Adipose tissue (tissue), 3 donors: Measurements from ENCODE around the gene KCNQ1OT1. TPM values are rescaled to one million over a fixed set of nuclear protein-coding genes. Genes with fewer than 3 reads are reported as not detected.

Experiments
- H3K27ac ChIP-seq: one replicate; pipeline ENCODE4 v1.5.1; 2013; ENCODE audit warnings: low read depth, low read length
- WGBS, 3 donors: extraction: QIAGEN DNeasy Blood & Tissue Kit; methylation state at CpG; one replicate each; pipeline ENCODE4 v1.1.7; 2013; 5-methylcytosine and 5-hydroxymethylcytosine counted together
- polyA plus RNA-seq, 3 donors: library from polyadenylated mRNA; stranded (reverse); fragments of 200-250 nt; gene quantifications; one replicate each; pipeline ENCODE4 v1.2.3, GENCODE V29; 2013
- donor health status: healthy with polysubstance abuse.
- donor health status: Bipolar disorder and iron deficiency.
- donor health status: healthy.

KCNQ1OT1 gene
- polyA plus RNA-seq, 3 donors: 0.03 to 0.45 (median 0.06) TPM

DNA sequence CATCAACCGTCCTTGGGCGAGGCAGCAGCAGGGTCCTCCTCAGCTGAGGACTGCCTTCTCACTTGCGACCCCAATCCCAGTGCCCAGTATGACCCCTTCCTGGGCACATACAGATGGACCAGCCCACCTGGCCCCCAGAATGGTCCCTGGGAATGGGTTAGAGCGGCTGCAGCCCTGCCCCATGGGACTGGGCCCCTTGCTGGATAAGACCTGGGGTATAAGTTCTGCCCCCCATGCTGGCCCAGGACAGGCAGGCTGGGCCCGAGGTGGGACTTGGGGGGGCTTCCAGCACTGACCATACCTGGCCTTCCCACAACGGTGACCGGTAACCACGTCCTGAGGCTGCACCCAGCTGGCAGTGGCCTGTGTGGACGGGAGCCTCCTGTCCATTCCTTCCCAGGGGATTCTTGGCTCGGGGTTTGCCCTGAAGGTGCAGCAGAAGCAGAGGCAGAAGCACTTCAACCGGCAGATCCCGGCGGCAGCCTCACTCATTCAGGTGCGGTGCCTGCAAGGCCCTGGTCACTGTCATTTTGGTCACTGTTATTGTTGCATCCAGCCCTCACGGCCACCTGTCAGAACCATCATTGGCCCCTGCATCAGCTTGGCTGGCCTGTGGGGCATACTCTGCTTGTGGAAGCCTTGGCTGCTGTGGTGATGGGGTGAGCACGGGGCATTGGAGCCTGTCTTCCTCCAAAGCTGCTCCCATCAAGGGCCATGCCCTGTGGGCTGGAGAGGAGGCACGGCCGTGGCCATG lies 114.8 kb downstream of the KCNQ1OT1 start:
- WGBS, 3 donors: 91 to 96% (median 92%) methylated on average over 18 of the region's 18 CpGs
- no peak overlapping the region for H3K27ac ChIP-seq

- WGBS, 3 donors: 81 to 93% (median 89%) methylated on average over 3 to 4 of the region's 4 CpGs
- no peak overlapping the region for H3K27ac ChIP-seq
Measured at GRCh38 chr11:2584434-2584811, 115.4 kb downstream of the KCNQ1OT1 start.

- H3K27ac ChIP-seq: no peak overlapping the region
- WGBS, 3 donors: 90 to 95% (median 91%) methylated on average over 6 of the region's 6 CpGs
Measured at GRCh38 chr11:2583605-2583958, 116.2 kb downstream of the KCNQ1OT1 start.

- no peak overlapping the region for H3K27ac ChIP-seq
- 80 to 86% (median 84%) methylated on average over 33 of the region's 33 CpGs for WGBS, 3 donors
Measured at GRCh38 chr11:2582946-2583604, 116.7 kb downstream of the KCNQ1OT1 start.

- WGBS, 3 donors: 77 to 81% (median 79%) methylated on average over 12 of the region's 12 CpGs
- H3K27ac ChIP-seq: no peak overlapping the region
Measured at GRCh38 chr11:2582351-2582945, 117.3 kb downstream of the KCNQ1OT1 start.

DNA sequence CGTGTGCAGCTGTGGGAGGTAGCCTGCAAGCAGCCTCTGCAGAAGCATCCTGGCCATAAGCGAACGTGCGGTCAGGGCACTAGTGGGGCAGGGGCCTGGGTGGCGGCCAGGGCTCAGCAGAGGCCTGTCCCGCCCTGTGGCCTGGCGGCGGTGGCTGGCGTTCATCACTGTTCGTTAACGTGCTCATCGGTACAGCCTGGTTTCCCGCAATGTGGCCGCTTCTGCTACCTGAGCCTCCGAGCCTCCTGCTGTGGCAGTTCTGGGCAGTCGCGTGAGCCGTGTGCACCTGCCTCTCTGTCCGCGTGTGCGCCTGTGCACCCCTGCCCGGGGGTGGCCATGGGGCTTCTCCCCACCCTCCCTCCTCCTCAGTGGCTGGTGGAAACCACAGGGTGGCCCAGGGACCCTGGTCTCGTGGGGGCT lies 117.9 kb downstream of the KCNQ1OT1 start:
- H3K27ac ChIP-seq: no peak overlapping the region
- 93 to 95% (median 94%) methylated on average over 23 of the region's 23 CpGs for WGBS, 3 donors

DNA sequence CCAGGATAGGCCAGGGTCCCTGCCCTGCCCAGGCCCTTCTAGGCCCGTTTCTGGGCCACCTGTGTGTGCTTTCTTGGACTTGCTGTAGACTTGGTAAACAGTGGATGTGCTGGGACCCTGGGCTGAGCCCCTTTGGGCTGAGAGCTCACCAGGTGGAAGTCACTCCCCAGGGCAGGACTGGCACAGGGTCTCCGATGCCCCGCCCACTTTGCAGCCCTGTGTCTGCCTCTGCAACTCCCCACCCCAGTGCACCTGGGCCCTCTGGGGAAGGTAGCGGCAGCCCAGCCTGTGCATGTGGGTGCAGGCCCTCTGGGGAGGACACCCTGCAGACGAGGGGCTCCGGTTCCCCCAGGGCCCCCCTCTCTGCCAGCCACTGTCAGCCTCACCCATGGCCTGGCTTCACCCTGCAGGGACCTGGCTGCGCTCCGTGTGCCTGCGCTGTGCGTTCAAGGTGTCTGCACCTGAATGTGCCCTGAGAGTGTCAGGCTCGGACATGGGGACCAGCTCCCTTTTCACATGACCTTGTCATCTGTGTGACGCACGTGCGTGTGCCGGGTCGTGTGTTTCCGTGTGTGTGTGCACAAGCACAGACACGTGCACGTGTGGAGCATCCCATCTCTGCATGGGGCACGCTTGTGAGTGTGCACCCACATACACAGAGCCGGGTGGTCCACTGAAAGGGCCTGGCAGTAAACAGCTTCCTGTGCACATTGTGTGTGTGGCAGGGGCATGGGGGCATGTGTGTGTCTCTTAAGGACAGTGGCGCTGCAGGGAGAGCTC lies 118.5 kb downstream of the KCNQ1OT1 start:
- 91 to 92% (median 91%) methylated on average over 20 to 22 of the region's 22 CpGs for WGBS, 3 donors
- H3K27ac ChIP-seq: no peak overlapping the region

DNA sequence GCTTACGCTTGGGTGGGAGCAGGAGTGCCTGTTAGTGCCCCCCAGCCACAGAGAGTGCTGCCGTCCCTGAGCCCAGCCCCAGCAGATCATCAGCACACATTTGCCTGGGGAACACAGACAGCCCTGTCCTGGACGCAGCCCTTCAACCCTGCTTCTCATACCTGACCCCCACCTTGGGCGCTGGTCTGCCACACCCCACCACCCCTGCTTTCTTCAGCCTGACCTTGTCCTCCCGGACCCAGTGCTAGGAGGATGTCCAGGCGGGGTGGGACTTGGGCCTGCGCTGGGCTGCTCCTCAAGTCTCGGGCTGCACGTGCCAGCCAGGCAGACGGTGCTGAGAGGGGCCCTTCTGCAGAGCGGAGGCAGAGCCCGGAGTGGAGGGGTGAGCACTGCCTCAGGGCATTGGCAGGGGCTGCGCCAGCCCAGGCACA lies 119.2 kb downstream of the KCNQ1OT1 start:
- WGBS, 3 donors: 86 to 91% (median 87%) methylated on average over 13 of the region's 13 CpGs
- H3K27ac ChIP-seq: no peak overlapping the region

GRCh38 chr11:2580061-2580421 lies 119.8 kb downstream of the KCNQ1OT1 start:
- no peak overlapping the region for H3K27ac ChIP-seq
- WGBS, 3 donors: 77 to 88% (median 85%) methylated on average over 10 of the region's 10 CpGs

DNA sequence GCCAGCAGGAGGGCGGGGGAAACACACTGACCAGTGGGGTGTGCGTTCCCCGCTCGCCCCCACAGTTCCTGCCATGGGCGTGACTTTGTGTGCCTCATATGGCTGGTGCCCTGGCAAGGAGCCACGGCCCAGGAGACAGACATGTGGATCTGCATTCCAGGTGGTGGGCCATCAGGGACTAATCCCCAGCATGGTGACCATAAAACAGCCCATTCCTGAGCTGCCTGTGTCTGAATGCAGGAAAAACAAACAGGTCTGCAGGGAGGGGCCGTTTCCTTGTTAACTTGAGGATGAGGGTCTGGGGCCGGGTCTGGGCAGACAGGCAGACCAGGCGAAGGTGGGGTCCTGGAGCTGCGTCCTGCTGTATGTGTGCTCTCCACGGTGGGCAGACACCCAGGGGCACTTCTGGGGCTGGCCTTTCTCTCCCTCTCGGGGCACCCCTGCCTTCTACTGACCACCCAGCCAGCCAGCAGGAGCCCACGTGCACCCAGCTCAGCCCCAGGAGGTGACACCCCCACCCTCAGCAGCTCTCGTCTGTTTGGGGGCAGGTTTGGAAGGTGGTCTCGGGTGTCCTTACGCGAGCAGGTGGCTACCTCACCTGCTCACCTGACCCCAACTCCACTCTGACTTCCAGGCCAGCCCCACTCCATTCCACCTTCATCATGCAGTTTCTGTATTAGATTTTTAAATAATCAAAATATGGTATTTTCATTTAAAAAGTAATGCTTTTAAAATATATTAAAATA lies 120.3 kb downstream of the KCNQ1OT1 start:
- H3K27ac ChIP-seq: no peak overlapping the region
- WGBS, 3 donors: 79 to 86% (median 80%) methylated on average over 13 to 17 of the region's 17 CpGs

- WGBS, 3 donors: 80 to 90% (median 86%) methylated on average over 7 of the region's 7 CpGs
- H3K27ac ChIP-seq: no peak overlapping the region
Measured at GRCh38 chr11:2578929-2579270, 120.9 kb downstream of the KCNQ1OT1 start.

- 91 to 94% (median 93%) methylated on average over 22 of the region's 22 CpGs for WGBS, 3 donors
- no peak overlapping the region for H3K27ac ChIP-seq
Measured at GRCh38 chr11:2577991-2578928, 121.5 kb downstream of the KCNQ1OT1 start.

DNA sequence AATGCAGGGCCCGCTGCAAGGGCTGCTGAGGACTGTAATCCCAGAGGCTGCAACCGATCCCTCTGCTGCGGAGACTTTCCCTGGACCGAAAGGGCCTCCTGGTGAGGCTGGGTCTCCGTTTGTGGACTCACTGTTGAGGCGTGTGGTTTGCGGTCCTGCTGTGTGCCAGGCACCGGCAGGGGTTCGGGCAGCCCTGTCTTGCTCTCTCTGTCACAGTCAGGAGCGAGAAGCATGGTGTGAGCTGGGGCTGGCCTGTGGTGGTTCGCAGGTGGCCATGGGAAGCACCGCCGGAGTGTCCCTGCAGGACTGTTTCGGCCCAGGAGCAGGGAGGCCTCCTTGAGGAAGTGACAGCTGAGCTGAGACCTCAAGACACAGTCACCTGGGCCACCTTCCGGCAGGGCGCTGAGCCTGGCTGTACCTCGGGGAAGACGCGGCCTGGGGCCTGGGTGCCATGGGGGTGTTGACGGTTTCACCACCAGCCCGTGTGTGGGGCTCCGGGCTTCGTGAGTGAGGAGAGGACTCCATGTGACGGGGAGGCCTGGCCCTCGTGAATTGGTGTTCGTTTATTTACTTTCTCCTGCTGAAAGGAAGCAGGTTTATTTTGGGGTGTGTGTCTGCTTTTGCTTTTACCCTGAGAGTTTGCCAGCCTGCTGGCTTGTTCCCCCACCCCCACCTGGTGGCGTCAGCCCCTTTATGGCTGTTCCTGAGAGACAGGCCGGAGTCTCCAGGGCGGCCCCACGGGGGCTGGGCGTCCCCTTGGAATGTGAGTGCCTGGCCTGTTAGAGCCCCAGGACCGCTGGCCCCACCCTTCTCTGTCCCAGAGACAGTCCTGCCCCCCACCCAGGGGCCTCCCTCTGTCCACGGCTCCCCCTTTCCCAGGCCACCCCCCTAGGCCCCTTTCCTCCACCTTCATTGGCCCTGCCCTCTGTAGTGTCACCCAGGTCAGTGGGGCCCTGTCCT lies 122.5 kb downstream of the KCNQ1OT1 start:
- WGBS, 3 donors: 92 to 94% (median 92%) methylated on average over 32 to 33 of the region's 33 CpGs
- no peak overlapping the region for H3K27ac ChIP-seq

DNA sequence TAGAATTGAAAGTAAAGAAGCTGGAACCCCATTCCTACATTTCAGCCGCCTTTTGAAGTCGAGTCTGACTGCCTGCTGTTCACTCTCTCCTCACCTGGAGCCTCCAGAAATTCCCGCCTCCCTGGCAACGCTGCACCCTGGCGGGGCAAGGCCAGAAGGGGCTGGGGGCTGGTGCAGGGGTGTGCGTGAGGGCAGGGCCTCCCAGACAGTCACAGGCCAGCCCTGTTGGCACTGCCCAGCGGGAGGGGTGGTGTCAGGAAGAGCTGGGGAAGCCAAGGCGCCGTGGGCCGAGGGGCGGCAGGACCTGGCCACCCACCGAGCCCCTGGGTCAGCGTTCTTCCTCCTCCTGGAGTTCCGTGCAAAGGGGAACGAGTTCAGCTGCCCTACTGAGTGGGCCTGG lies 123.2 kb downstream of the KCNQ1OT1 start:
- H3K27ac ChIP-seq: no peak overlapping the region
- WGBS, 3 donors: 91 to 93% (median 92%) methylated on average over 15 of the region's 15 CpGs

- H3K27ac ChIP-seq: no peak overlapping the region
- WGBS, 3 donors: 94 to 96% (median 95%) methylated on average over 15 of the region's 15 CpGs
Measured at GRCh38 chr11:2576111-2576510, 123.7 kb downstream of the KCNQ1OT1 start.

DNA sequence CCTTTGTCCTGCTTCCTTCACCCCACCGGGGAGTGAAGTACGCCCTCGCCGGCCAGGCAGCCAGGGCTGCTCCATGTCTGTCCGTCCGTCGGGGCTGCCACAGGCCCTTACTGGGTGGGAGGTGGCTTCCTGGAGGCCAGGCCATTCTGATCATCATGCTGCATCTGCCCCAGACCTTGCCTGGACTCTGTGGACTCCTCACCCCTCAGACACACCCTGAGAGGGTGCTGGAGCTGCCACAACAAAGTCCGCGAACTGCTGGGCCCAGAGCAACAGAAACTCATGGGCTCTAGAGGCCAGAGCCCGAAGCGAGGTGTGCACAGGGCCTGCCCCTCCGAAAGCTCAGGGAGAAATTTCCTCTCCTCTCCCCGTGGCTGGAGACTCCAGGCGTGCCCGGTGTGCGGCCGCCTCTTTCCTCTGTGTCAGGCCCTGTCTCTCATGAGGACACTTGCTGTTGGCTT lies 124.2 kb downstream of the KCNQ1OT1 start:
- no peak overlapping the region for H3K27ac ChIP-seq
- 94 to 96% (median 95%) methylated on average over 15 to 17 of the region's 17 CpGs for WGBS, 3 donors
